Ectodermal cell (in vitro differentiated cells): ENCODE measurements around the gene RNF43.

Source experiments
- H3K27ac ChIP-seq: 2 replicates; pipeline ENCODE4 v1.7.0; 2013; ENCODE audit warnings: mild to moderate bottlenecking, low read depth, low read length; ENCODE audit not compliant: insufficient read depth, poor library complexity, severe bottlenecking
- H3K27me3 ChIP-seq: 2 replicates; pipeline ENCODE4 v1.7.0; 2013; ENCODE audit warnings: mild to moderate bottlenecking, low read length; ENCODE audit not compliant: insufficient read depth, control insufficient read depth, poor library complexity, severe bottlenecking
- H3K36me3 ChIP-seq: one replicate; pipeline ENCODE4 v1.7.0; 2013; ENCODE audit warnings: low read length; ENCODE audit not compliant: control insufficient read depth, insufficient read depth
- H3K4me1 ChIP-seq: one replicate; pipeline ENCODE4 v1.7.0; 2013; ENCODE audit warnings: low read length; ENCODE audit not compliant: control insufficient read depth, insufficient read depth
- H3K4me3 ChIP-seq: 2 replicates; pipeline ENCODE4 v1.7.0; 2013; ENCODE audit warnings: low read depth, low read length, control low read depth; ENCODE audit not compliant: insufficient read depth
- H3K9me3 ChIP-seq: 2 replicates; pipeline ENCODE4 v1.7.0; 2013; ENCODE audit warnings: mild to moderate bottlenecking, low read length, moderate library complexity; ENCODE audit not compliant: control insufficient read depth
- WGBS, 2 experiments: methylation state at CpG; one replicate each; pipeline ENCODE4 v1.1.7; 2013; ENCODE audit warnings: missing lambda C conversion rate in 2 of 2; 5-methylcytosine and 5-hydroxymethylcytosine counted together

The RNF43 gene

GRCh38 chr17:58376472-58377000, 40.8 kb downstream of the RNF43 start:
- peaks cover 7% of the 10 kb centered on the region for H3K4me1 ChIP-seq
- WGBS, 2 experiments: 74 to 79% methylated on average over 4 of the region's 4 CpGs

GRCh38 chr17:58375811-58376210, 41.5 kb downstream of the RNF43 start:
- H3K36me3 ChIP-seq: no peaks in the 10 kb centered on the region
- 64 to 73% methylated on average over 2 of the region's 2 CpGs for WGBS, 2 experiments
- H3K27ac ChIP-seq: no peak overlapping the region
- H3K27me3 ChIP-seq: no peaks in the 10 kb centered on the region
- H3K9me3 ChIP-seq: no peaks in the 10 kb centered on the region
- H3K4me3 ChIP-seq: no peak overlapping the region
- H3K4me1 ChIP-seq: no peaks in the 10 kb centered on the region

More at GRCh38 chr17:58376472-58377000, 40.8 kb downstream of the RNF43 start:
- Histone ChIP-seq H3K36me3 (no peaks in the 10 kb centered on the region), H3K4me3 (no peak overlapping the region), H3K27me3 (no peaks in the 10 kb centered on the region), H3K27ac (no peak overlapping the region), H3K9me3 (no peaks in the 10 kb centered on the region)

- H3K36me3 ChIP-seq: no peaks in the 10 kb centered on the region
- no peak overlapping the region for H3K27ac ChIP-seq
- H3K4me1 ChIP-seq: no peaks in the 10 kb centered on the region
- 94 to 97% methylated on average over 5 of the region's 5 CpGs for WGBS, 2 experiments
- H3K27me3 ChIP-seq: no peaks in the 10 kb centered on the region
- H3K9me3 ChIP-seq: no peaks in the 10 kb centered on the region
- no peak overlapping the region for H3K4me3 ChIP-seq
Measured at GRCh38 chr17:58375256-58375655, 42.1 kb downstream of the RNF43 start.

GRCh38 chr17:58373923-58374322, 43.4 kb downstream of the RNF43 start:
- Histone ChIP-seq H3K27ac (no peak overlapping the region), H3K36me3 (no peaks in the 10 kb centered on the region)
- 79 to 100% methylated on average over 1 of the region's 1 CpG for WGBS, 2 experiments

GRCh38 chr17:58373003-58373402, 44.3 kb downstream of the RNF43 start:
- H3K27ac ChIP-seq: no peak overlapping the region
- H3K4me3 ChIP-seq: no peak overlapping the region
- H3K9me3 ChIP-seq: no peaks in the 10 kb centered on the region
- no peaks in the 10 kb centered on the region for H3K4me1 ChIP-seq
- H3K36me3 ChIP-seq: no peaks in the 10 kb centered on the region
- 96 to 98% methylated on average over 5 of the region's 5 CpGs for WGBS, 2 experiments
- no peaks in the 10 kb centered on the region for H3K27me3 ChIP-seq

More at GRCh38 chr17:58373923-58374322, 43.4 kb downstream of the RNF43 start:
- no peaks in the 10 kb centered on the region for H3K4me1 ChIP-seq
- no peaks in the 10 kb centered on the region for H3K27me3 ChIP-seq
- no peaks in the 10 kb centered on the region for H3K9me3 ChIP-seq
- no peak overlapping the region for H3K4me3 ChIP-seq

GRCh38 chr17:58371300-58371950, 45.9 kb downstream of the RNF43 start:
- H3K36me3 ChIP-seq: no peaks in the 10 kb centered on the region
- H3K4me3 ChIP-seq: no peak overlapping the region
- no peak overlapping the region for H3K27ac ChIP-seq
- H3K9me3 ChIP-seq: no peaks in the 10 kb centered on the region
- H3K4me1 ChIP-seq: no peaks in the 10 kb centered on the region
- H3K27me3 ChIP-seq: no peaks in the 10 kb centered on the region
- 90 to 91% methylated on average over 6 of the region's 6 CpGs for WGBS, 2 experiments

- WGBS, 2 experiments: 97 to 98% methylated on average over 9 of the region's 9 CpGs
Measured at GRCh38 chr17:58370716-58371115, 46.6 kb downstream of the RNF43 start.

GRCh38 chr17:58370309-58370708, 47.0 kb downstream of the RNF43 start:
- Histone ChIP-seq H3K36me3 (no peaks in the 10 kb centered on the region), H3K4me3 (no peak overlapping the region), H3K4me1 (no peaks in the 10 kb centered on the region), H3K9me3 (no peaks in the 10 kb centered on the region), H3K27ac (no peak overlapping the region), H3K27me3 (no peaks in the 10 kb centered on the region)
- 93 to 94% methylated on average over 2 to 5 of the region's 5 CpGs for WGBS, 2 experiments

More at GRCh38 chr17:58370716-58371115, 46.6 kb downstream of the RNF43 start:
- no peak overlapping the region for H3K4me3 ChIP-seq
- H3K27ac ChIP-seq: no peak overlapping the region
- H3K36me3 ChIP-seq: no peaks in the 10 kb centered on the region
- H3K27me3 ChIP-seq: no peaks in the 10 kb centered on the region
- no peaks in the 10 kb centered on the region for H3K4me1 ChIP-seq
- no peaks in the 10 kb centered on the region for H3K9me3 ChIP-seq

- no peak overlapping the region for H3K27ac ChIP-seq
- WGBS, 2 experiments: 87 to 89% methylated on average over 5 of the region's 5 CpGs
- no peaks in the 10 kb centered on the region for H3K9me3 ChIP-seq
- H3K27me3 ChIP-seq: no peaks in the 10 kb centered on the region
- no peaks in the 10 kb centered on the region for H3K36me3 ChIP-seq
- H3K4me3 ChIP-seq: no peak overlapping the region
- peaks cover 2% of the 10 kb centered on the region for H3K4me1 ChIP-seq
Measured at GRCh38 chr17:58369214-58370031, 47.9 kb downstream of the RNF43 start.

- Histone ChIP-seq H3K27me3 (no peaks in the 10 kb centered on the region), H3K36me3 (no peaks in the 10 kb centered on the region), H3K9me3 (no peaks in the 10 kb centered on the region), H3K4me1 (peaks cover 7% of the 10 kb centered on the region), H3K27ac (no peak overlapping the region), H3K4me3 (no peak overlapping the region)
- WGBS, 2 experiments: 81 to 100% methylated on average over 2 to 3 of the region's 3 CpGs
Measured at GRCh38 chr17:58368860-58369213, 48.5 kb downstream of the RNF43 start.
